MCF 10A (cell line): ENCODE data around the gene LMF1. TPM values are rescaled to one million over a fixed set of nuclear protein-coding genes. Genes with fewer than 3 reads are reported as not detected.

Source experiments
- BruUV-seq: library from RNA; stranded (reverse); fragments of 400-500 nt; replicated peaks from 2 replicates; lab custom pipeline; 2021; lab: Mats Ljungman, UMichigan
- CTCF ChIA-PET: fragments of 300-600 bp; sonication (Branson Sonifier 250); formaldehyde crosslinking; extraction: SDS; loops from one replicate; lab custom pipeline; 2021; ENCODE audit warnings: antibody characterized with exemption, inconsistent platforms; lab: Yijun Ruan, JAX
- POLR2A ChIA-PET: fragments of 300-600, 350-650 bp; sonication (Branson Sonifier 250); formaldehyde crosslinking; extraction: SDS; loops from one replicate; lab custom pipeline; 2020; ENCODE audit warnings: antibody characterized with exemption, inconsistent platforms; lab: Yijun Ruan, JAX
- DNase-seq: peaks from one replicate; pipeline ENCODE4 v3.0.0-alpha.2; 2018; ENCODE audit not compliant: unreplicated experiment
- H3K27ac Mint-ChIP-seq: one replicate; pipeline ENCODE4 v1.8.0; 2022; ENCODE audit warnings: mild to moderate bottlenecking, low read depth, mixed read lengths; ENCODE audit not compliant: unreplicated experiment
- H3K27me3 Mint-ChIP-seq: one replicate; pipeline ENCODE4 v1.8.0; 2022; ENCODE audit warnings: mixed read lengths; ENCODE audit not compliant: insufficient read depth, unreplicated experiment
- H3K36me3 Mint-ChIP-seq: one replicate; pipeline ENCODE4 v1.8.0; 2022; ENCODE audit warnings: mild to moderate bottlenecking, moderate library complexity, mixed read lengths; ENCODE audit not compliant: insufficient read depth, unreplicated experiment
- H3K4me1 Mint-ChIP-seq: one replicate; pipeline ENCODE4 v1.8.0; 2022; ENCODE audit warnings: mixed read lengths; ENCODE audit not compliant: insufficient read depth, unreplicated experiment
- H3K4me3 Mint-ChIP-seq: one replicate; pipeline ENCODE4 v1.8.0; 2022; ENCODE audit warnings: mild to moderate bottlenecking, moderate library complexity, mixed read lengths; ENCODE audit not compliant: unreplicated experiment
- H3K9me3 Mint-ChIP-seq: one replicate; pipeline ENCODE4 v1.8.0; 2022; ENCODE audit warnings: mixed read lengths; ENCODE audit not compliant: unreplicated experiment
- CTCF ChIP-seq: fragments of 200-600 bp; IDR thresholded peaks from one replicate; pipeline ENCODE4 v1.8.0; 2022; ENCODE audit warnings: antibody characterized with exemption, mild to moderate bottlenecking; ENCODE audit not compliant: unreplicated experiment
- intact Hi-C: fragments of 100-400 bp; cut with micrococcal nuclease; formaldehyde crosslinking; loops from 2 replicates; pipeline ENCODE4 v1.14.1; 2022
- total RNA-seq: library from RNA; stranded (reverse); gene quantifications from 2 replicates; pipeline ENCODE4 v1.2.3, GENCODE V29; 2022

LMF1 gene
- total RNA-seq, 1 experiment from 2014 or later = 9.9 TPM

- H3K36me3 Mint-ChIP-seq = no peaks in the 10 kb centered on the region
- ChIA-PET POLR2A (no interaction called here), CTCF (no interaction called here)
- H3K4me3 Mint-ChIP-seq = no peak overlapping the region
- no peaks in the 10 kb centered on the region for H3K27me3 Mint-ChIP-seq
- H3K27ac Mint-ChIP-seq = no peak overlapping the region
- no peak for TF ChIP-seq CTCF
- BruUV-seq = no TSS peak
- no peak for DNase-seq
- H3K4me1 Mint-ChIP-seq = no peaks in the 10 kb centered on the region
- H3K9me3 Mint-ChIP-seq = no peaks in the 10 kb centered on the region
- intact Hi-C loops = no loop called here
These were observed 79.4 kb downstream of the LMF1 start for GRCh38 chr16:891353-891740.

GRCh38 chr16:890716-891352, 80.0 kb downstream of the LMF1 start:
- H3K4me3 Mint-ChIP-seq = no peak overlapping the region
- BruUV-seq = no TSS peak
- intact Hi-C loops = no loop called here
- no peaks in the 10 kb centered on the region for H3K36me3 Mint-ChIP-seq
- no peak for DNase-seq
- ChIA-PET CTCF (no interaction called here), POLR2A (no interaction called here)
- no peak overlapping the region for H3K27ac Mint-ChIP-seq
- TF ChIP-seq CTCF = no peak
- no peaks in the 10 kb centered on the region for H3K9me3 Mint-ChIP-seq
- no peaks in the 10 kb centered on the region for H3K4me1 Mint-ChIP-seq
- H3K27me3 Mint-ChIP-seq = no peaks in the 10 kb centered on the region

GRCh38 chr16:890217-890616, 80.6 kb downstream of the LMF1 start:
- no peak for TF ChIP-seq CTCF
- H3K36me3 Mint-ChIP-seq = no peaks in the 10 kb centered on the region
- H3K27ac Mint-ChIP-seq = no peak overlapping the region
- H3K4me1 Mint-ChIP-seq = no peaks in the 10 kb centered on the region
- CTCF ChIA-PET = interaction anchor here (0.6 kb wide), 1 partner anchor 213 kb away, joined by 4 read pairs; no protein-coding TSS in a partner anchor
- no peak overlapping the region for H3K4me3 Mint-ChIP-seq
- no peaks in the 10 kb centered on the region for H3K27me3 Mint-ChIP-seq
- intact Hi-C loops = no loop called here
- no TSS peak for BruUV-seq
- no peak for DNase-seq
- POLR2A ChIA-PET = no interaction called here
- H3K9me3 Mint-ChIP-seq = no peaks in the 10 kb centered on the region

- ChIA-PET POLR2A (no interaction called here), CTCF (interaction anchor here (0.6 to 0.7 kb wide), 2 partner anchors 201 to 214 kb away, joined by 4 read pairs; no protein-coding TSS in a partner anchor)
- no peak overlapping the region for H3K27ac Mint-ChIP-seq
- no peak for TF ChIP-seq CTCF
- BruUV-seq = no TSS peak
- DNase-seq = no peak
- no peak overlapping the region for H3K4me3 Mint-ChIP-seq
- H3K36me3 Mint-ChIP-seq = no peaks in the 10 kb centered on the region
- intact Hi-C loops = no loop called here
- H3K27me3 Mint-ChIP-seq = no peaks in the 10 kb centered on the region
- H3K4me1 Mint-ChIP-seq = no peaks in the 10 kb centered on the region
- no peaks in the 10 kb centered on the region for H3K9me3 Mint-ChIP-seq
These were observed 81.2 kb downstream of the LMF1 start for GRCh38 chr16:889586-889985.
